GM21737 (cell line): ENCODE data around the gene RERE.
"Not testable (repeated sequence)": the region's sequence is repeated elsewhere in the genome, so short reads cannot be mapped to it uniquely, and the experiment has no call there.

Source experiments
- ATAC-seq: cut with Tn5 transposase; IDR thresholded peaks from one replicate; pipeline ENCODE4 v1.9.1; 2021; ENCODE audit warnings: mild to moderate bottlenecking, moderate library complexity; ENCODE audit not compliant: unreplicated experiment

RERE gene

DNA sequence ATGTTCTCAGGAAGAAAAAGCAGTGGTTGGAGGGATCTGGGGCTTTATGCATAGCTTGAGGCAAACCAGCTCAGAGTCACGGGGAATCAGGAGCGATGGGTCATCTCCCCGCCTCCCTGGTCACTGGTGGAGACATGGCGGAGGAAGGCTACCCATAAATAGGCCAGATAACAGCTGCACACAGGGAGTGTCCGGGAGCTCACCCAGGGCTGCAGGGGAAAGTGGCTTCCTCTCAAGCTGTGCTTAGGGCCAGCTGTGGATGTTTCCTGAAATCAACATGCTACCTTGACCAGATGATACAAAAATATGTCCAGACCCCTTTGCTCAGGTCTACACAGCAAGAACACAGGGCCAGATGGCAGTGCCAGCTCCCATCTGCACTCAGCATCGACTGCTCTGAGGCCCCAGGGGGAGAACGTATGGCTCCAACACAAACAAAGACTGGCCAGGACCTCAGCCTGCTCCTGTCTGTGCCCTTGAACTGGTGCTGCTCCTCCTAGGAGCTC, 27.1 kb upstream of the RERE start:
- no peak for ATAC-seq

DNA sequence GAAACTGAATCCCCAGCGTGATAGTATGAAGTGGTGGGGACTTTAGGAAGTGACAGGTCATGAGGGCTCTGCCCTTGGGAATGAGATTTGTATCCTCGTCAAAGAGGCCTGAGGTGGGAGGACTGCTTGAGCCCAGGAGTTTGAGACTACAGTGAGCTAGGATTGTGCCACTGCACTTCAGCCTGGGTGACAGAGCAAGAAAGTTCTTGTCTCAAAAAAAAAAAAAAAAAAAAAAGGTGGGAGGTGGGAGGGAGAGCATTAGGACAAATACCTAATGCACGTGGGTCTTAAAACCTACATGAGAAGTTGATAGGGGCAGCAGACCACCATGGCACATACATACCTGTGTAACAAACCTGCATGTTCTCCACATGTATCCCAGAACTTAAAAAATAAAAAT, 24.0 kb upstream of the RERE start:
- ATAC-seq = no peak

DNA sequence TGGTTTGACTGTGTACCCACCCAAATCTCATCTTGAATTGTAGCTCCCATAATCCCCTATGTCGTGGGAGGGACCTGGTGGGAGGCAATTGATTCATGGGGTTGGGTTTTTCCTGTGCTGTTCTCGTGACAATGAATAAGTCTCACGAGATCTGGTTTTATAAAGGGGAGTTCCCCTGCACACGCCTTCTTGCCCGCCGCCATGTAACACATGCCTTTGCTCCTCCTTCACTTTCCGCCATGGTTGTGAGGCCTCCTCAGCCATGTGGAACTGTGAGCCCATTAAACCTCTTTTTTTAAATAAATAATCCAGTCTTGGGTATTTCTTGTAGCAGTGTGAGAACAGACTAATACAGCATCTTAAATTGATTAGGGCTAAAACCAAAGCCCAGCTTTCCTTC, 22.6 kb upstream of the RERE start:
- ATAC-seq = no peak

DNA sequence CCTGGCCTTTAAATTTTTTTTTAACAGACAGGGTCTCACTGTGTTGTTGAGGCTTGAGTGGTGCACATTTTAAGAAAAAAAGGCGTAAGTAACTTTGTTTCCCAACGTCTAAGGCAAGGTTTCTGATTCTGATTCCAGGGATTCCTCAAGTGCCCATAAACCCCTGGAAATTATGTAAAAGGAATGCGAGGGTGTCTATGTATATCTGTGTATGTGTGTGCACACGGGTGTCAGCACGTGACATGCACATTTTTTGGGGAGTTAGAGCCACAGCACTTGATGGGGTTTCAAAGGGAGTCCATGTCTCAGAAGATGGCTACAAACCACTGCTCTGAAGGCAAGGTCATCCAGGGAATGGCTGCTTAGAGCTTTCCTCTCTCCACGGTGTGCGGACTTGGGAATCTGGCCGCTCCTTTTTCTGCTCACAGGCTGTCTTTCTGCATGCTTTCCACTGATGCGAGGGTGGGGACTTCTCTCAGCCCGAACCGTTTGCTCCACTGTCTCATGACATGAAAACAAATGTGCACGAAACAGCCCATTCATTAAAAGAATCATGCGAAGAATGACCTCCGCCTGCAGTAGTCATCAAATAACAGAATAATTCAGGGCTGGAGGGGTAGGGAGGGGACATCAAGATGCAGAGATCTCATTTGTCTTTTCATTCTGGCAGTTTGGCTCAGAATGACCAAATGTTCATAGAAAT, 18.7 kb upstream of the RERE start:
- ATAC-seq = no peak

DNA sequence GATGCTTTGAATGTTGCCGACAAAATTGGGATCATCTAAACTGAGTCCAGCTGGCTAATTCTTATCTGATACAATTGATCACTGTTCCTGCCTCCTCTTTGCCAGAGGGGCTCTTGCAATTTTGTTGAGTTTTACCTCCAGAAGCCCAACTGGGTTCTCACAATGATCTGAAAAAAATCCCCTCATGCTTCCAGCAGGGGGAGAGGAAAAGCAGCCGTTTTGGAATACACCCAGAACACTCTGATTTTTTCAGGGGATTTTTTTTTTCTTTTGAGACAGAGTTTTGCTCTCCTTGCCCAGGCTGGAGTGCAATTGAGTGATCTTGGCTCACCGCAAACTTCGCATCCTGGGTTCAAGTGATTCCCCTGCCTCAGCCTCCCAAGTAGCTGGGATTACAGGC, 13.9 kb upstream of the RERE start:
- no peak for ATAC-seq

DNA sequence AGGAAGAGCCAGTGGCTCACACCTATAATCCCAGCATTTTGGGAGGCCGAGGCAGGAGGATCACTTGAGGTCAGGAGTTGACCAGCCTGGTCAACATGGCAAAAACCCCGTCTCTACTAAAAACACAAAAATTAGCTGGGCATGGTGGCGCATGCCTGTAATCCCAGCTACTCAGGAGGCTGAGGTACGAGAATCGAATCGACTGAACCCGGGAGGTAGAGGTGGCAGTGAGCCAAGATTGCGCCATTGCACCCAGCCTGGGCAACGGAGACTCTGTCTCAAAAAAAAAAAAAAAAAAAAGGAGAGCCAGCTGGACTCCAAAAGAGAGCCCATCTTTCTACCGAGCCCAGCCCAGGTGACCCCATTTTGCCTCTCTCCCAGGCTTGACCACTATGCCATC, 13.3 kb upstream of the RERE start:
- ATAC-seq = not testable (repeated sequence)

DNA sequence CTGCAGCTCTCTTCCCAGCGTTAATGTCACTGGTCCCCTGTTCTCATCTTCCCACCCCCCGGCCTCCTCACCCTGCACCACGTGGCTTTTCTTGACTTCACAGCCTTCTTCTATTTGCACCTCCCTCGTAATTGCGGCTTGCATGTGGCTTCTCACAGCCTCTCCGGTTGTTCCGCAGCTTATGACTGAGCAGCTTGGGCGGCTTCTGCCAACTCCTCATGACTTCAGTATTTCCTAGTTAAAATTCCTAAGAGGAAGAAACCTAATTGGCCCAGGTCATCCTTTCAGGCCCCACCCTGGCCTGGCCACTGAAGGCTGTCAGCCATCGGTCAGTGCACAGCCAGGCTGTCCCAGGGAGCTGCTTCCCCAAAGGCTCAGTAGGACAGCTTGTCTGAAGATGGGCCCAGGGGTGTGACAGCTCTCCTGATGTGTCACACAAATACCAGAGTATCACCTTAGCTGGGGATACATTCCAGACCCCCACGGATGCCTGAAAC, 8.6 kb upstream of the RERE start:
- ATAC-seq = no peak

DNA sequence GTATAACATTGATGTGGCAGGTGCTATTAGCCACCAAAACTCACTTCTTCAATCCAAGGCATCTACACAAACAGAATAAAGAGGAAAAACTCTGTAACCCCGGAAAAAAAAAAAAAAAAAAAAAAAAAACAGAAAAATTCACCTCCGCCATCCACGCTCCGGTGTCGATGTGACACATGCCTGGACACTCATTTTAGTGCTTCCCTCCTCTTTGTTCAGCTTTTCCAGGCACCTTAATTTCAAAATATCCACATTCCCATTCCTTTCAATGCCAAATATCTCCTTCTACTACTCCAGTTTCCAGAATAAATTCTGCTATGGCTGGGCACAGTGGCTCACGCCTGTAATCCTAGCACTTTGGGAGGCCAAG, 5.8 kb upstream of the RERE start:
- ATAC-seq = no peak

DNA sequence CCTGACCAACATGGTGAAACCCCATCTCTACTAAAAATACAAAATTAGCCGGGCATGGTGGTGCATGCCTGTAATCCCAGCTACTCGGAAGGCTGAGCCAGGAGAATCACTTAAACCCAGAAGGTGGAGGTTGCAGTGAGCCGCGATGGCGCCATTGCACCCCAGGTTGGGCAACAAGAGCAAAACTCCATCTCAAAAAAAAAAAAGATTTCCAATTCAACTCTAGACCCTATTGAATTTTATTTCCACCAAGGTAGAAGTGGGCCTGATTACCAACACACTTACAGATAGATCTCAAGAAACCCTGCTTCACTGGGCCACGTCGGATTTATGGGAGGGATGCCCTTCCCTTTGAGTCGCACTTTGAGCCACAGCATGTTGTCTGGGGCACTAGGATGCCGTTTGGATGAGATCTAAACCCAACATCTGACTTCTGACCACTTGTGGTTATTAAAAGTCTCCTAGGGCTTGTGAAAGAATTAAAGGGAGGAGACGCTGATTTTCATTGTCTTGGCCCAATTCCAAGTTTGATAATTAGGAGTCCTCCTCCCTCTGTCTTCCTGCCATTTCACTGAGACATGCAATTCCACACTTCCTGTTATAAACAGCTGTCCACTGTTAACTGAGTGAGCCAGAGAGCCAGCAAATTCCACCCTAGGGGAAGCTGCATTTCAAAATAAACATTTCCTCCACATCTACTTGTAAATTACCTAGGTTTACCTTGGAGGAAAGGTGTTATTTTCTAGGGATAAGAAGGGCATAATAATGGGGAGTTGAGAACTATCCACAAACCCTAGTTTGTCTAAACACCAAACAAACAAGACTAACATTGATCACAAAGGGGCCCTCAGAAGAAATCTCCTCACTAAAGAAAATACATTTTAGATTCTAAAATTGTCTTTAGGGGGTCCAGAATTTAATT, 5.2 kb upstream of the RERE start:
- no peak for ATAC-seq

DNA sequence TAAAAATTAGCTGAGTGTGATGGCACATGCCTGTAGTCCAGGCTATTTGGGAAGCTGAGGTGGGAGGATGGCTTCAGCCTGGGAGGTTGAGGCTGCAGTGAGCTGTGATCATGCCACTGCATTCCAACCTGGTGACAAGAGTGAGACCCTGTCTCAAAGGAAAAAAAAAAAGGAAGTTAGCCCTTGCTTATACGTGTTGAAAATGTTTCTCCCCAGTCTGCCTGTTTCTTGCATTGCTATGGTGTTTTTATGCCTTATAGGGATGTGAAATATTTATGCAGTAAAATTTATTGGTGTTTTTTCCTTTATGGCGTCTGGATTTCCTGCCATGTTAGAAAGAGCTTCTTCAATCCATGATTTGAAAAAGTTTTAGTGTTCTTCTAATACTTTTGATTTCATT, 3.6 kb upstream of the RERE start:
- ATAC-seq = no peak

DNA sequence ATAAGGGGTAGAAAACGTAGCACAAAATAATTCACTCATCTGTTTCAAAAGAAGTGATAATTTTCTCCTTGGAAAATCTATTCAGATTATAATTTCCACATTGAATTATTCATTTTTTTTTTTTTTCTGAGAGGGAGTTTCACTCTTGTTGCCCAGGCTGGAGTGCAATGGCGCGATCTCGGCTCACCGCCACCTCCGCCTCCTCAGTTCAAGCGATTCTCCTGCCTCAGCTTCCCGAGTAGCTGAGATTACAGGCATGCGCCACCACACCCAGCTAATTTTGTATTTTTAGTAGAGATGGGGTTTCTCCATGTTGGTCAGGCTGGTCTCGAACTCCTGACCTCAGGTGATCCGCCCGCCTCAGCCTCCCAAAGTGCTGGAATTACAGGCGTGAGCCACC, 1.3 kb upstream of the RERE start:
- not testable (repeated sequence) for ATAC-seq

DNA sequence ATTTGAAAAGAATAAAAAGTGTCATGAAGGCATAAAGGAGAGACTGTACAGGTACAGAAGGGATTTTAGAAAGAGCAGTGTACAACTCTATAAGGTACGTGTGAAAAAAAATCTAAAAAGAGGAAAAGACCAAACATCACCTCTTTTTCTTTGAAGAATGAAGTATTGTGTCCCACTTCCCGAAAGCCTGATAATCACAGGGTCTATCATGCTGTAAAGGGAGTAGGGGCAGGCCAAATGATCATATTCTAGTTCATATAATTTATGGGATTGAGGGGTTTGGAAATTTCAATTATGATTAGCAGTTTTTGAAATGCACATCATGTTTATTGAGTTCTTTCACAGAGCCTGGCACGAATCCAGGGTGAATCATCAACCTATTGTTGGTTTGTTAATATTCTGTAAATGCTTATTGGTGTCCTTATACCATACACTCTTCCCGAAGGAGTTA, 910 bp upstream of the RERE start:
- no peak for ATAC-seq

DNA sequence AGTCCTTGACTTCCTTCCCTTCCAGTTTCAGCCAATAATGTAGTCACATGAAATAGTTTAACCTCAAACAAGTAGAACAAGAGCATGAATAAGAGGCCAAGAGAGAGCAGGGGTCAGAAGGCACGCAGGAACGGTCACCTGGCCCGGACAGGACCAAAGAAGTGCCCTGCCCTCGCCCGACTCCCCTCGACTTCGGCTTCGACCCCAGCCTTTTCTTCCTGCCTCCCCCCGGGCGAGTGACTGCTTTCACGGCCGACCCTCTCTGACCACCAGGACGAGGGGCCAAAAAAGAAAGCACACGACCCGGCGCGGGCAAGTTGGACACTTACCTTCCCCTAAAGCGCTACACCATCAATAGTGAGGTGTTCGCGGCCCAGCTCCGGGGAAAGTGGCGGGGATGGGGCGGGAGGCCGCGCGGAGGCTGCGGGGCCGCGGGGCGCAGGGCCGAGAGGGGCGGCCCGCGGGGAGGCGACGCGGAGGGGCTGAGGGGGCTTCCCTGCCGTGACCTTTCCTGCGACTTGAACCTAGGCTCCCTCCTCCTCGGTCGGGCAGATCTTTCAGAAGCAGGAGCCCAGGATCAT, 519 bp downstream of the RERE start:
- ATAC-seq = peak; percentile 22

DNA sequence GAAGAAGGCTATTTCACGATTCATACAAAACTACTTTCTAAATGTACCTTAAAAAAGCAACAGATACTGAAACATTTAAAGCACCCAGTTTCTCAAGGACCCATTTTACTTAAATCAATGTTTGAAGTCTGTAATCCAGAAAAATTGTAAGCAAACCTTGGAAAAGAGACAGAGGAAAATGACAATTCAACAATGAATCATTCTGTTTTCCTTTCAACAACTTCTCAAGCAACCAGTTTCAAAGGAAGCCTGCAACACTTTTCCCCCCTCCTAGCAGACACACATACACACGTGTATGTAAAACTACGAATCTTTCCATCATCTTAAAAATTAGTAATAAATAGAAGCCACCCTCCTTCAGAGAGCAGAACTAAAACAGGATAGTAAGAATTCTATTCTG, 1.2 kb downstream of the RERE start:
- ATAC-seq = peak; percentile 4

DNA sequence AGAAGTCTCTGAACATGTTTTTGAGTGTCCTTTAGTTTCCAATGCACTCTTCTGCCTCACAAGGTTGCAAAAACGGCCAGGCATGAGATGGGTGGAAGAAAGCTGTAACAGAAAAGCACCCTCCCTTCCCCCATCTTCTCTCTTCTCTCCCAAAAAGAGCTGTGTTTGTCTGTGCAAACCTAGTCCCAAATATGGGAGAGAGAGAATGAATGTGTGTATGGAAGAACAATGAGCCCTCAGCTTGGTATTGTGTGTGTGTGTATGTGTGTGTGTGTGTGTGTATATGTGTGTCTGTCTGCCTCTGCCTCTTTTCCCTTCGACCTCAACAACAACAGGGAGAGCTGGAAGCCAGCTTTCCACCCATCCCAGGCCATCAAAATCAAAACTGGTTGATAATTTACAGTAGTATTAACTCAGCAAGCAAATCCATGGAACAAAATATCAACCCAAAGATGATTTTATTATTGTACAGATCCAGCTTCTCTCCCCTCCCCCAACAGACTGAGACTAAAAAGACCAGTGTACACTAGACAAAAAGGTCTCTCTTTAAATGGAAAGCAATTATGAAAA, 1.8 kb downstream of the RERE start:
- no peak for ATAC-seq

DNA sequence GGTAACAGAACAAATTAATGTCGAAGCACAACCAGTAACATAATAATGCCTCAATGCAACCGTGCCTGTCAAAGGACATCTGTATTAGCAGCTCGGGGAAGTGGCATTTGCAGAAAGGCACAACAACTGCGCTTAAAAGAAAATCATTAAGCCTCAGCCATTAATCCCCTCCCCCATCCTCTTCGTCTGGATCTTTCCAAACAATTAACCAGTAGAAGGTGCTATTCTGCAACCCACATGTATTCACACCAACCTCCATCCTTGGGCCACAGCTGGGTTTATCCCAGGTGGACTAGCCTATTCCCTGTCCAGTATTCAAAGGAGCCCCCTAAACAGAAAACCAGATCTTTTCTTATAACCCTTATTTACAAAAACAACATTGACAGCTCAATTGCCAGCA, 2.6 kb downstream of the RERE start:
- no peak for ATAC-seq

DNA sequence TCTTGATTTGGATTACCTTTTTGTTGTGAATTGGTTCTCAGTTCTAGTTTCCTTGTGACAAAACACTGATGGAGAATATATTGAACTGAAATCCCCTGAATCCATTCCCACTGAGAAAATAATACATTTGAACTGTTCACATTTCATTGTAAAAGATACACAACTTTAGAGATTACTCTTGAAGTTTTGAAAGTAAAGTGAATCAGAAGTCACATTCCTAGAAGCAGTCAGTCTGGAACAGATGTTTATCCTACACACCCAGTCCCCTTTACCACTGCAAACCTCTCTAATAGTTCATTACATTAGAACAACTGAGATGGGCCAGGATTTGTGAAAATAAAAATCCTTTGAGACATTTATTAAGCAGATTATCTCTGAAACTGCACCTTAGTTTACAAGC, 3.4 kb downstream of the RERE start:
- ATAC-seq = no peak

DNA sequence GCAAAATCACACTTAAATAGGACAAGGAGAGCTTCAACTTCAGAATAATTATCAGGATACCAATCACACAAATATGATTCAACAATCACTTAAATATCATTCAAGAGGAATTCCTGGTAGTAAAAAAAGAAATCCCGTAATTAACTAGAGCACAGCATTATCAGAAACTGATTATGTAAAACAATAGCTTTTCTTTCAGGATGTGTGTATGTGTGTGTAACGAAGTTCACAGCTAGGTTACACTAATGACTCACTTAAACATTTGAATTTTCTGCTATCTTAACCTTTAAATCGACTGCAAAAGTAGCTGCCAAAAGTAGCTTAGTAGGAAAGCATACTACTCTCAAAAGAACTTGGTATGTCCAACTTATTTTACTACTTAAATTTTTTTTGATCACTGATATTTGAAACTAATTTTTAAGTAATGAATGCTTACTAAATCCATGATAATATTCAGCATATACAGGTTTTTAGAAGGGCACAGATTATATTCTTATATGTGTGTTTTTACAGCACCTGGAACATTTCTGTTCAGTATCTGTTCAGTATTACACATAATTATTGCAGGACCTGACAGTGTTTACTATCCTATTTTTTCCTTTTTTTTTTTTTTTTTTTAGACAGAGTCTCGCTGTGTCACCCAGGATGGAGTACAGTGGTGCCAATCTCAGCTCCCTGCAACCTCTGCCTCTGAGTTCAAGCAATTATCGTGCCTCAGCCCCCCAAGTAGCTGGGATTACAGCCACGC, 4.2 kb downstream of the RERE start:
- ATAC-seq = no peak

DNA sequence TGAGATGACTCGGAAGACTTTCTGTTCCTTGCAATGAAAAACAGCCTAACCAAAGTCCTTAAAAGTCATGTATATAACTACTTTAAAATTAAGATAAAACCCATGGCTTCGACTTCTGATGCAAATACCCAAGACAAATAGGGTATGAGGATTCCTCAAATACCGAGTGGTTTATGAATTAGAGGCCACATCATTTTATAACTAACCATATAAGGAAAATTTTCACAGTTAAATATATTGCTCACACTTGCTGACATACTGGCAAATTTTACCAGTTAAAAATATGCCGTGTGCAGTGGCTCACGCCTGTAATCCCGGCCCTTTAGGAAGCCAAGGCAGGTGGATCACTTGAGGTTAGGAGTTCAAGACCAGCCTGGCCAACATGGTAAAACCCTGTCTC, 5.4 kb downstream of the RERE start:
- ATAC-seq = no peak

DNA sequence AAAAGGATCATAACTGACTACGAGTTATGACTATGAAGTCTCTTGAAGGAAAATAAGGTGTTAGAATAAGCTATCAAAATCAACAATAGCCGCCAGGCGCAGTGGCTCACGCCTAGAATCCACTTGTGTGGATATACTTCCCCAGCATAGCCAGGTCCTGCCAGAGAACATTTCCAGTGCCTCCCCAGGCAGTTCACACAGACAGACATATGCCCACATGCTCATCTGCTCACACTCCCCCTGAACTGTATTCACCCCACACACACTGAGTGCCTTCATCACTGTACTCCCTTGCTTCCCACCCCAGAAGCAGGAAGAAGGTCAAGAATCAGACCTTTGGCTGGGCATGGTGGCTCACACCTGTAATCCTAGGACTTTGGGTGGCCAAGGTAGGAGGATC, 6.5 kb downstream of the RERE start:
- no peak for ATAC-seq

DNA sequence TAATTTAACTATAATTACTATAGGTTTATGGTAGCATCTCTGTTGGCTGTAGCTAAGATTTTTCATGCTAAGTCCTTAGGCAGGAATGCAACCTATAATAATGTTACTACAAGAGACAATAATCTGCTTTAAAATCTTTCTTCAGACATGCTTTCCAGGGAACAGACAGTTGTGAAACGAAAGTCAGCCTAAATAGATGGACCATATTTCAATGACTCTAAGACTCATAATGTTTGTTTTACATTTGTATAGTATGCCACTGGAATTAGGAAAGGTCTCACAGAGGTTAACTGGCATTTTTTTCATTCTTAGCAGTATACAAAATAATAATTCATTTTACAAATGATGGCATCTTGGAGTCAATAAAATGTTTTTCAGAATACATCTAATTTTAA, 8.1 kb downstream of the RERE start:
- no peak for ATAC-seq
